Fibroblast of lung (primary cell): ENCODE results near the gene CD320. TPM values are rescaled to one million over a fixed set of nuclear protein-coding genes. Genes with fewer than 3 reads are reported as not detected.

Source experiments
- DNase-seq, 2 donors: peaks; one replicate each; pipeline versions ENCODE4 v3.0.0 to v3.0.0-alpha.2; 2010; ENCODE audit warnings: low read depth in 2 of 2
- H2AFZ ChIP-seq: 2 replicates; pipeline ENCODE4 v1.5.1; 2012; ENCODE audit warnings: low read length, control low read depth, inconsistent platforms
- H3K27ac ChIP-seq: 2 replicates; pipeline ENCODE4 v1.5.1; 2011; ENCODE audit warnings: low read length, control low read depth; ENCODE audit not compliant: insufficient read depth
- H3K27me3 ChIP-seq: 2 replicates; pipeline ENCODE4 v1.5.1; 2011; ENCODE audit warnings: mild to moderate bottlenecking, low read length; ENCODE audit not compliant: control insufficient read depth, insufficient read depth
- H3K36me3 ChIP-seq: 2 replicates; pipeline ENCODE4 v1.5.1; 2011; ENCODE audit warnings: low read length; ENCODE audit not compliant: control insufficient read depth, insufficient read depth
- H3K4me1 ChIP-seq: 2 replicates; pipeline ENCODE4 v1.5.1; 2011; ENCODE audit warnings: low read length; ENCODE audit not compliant: control insufficient read depth, insufficient read depth; ENCODE audit errors: extremely low read depth
- H3K4me2 ChIP-seq: 2 replicates; pipeline ENCODE4 v1.5.1; 2011; ENCODE audit warnings: low read length, control low read depth; ENCODE audit not compliant: insufficient read depth; ENCODE audit errors: extremely low read depth
- H3K4me3 ChIP-seq, 4 experiments: fragments of 200-600 bp in 1 of 4; sonication (generic) in 1 of 4; replicated peaks in 1 of 4; 2 replicates each; pipeline ENCODE4 v1.5.1; 2011 to 2016; ENCODE audit warnings: low read length in 4 of 4, low read depth in 3 of 4, mild to moderate bottlenecking in 3 of 4, control low read depth in 2 of 4, inconsistent platforms in 1 of 4, mixed read lengths in 1 of 4; ENCODE audit not compliant: insufficient read depth in 1 of 4; ENCODE audit errors: control extremely low read depth in 1 of 4
- H3K79me2 ChIP-seq: 2 replicates; pipeline ENCODE4 v1.5.1; 2012; ENCODE audit warnings: mild to moderate bottlenecking, low read length, inconsistent platforms; ENCODE audit not compliant: control insufficient read depth, insufficient read depth
- H3K9ac ChIP-seq: 2 replicates; pipeline ENCODE4 v1.5.1; 2011; ENCODE audit warnings: mild to moderate bottlenecking, low read length, control low read depth; ENCODE audit not compliant: insufficient read depth
- H3K9me3 ChIP-seq: 2 replicates; pipeline ENCODE4 v1.5.1; 2012; ENCODE audit warnings: low read depth, low read length; ENCODE audit not compliant: control insufficient read depth, insufficient read depth
- H4K20me1 ChIP-seq: 2 replicates; pipeline ENCODE4 v1.5.1; 2011; ENCODE audit warnings: low read length; ENCODE audit not compliant: control insufficient read depth, insufficient read depth; ENCODE audit errors: extremely low read depth
- EZH2 ChIP-seq: IDR thresholded peaks from 2 replicates; pipeline ENCODE4 v1.5.1; 2012; ENCODE audit warnings: low read length, control low read depth, mild to moderate bottlenecking; ENCODE audit errors: missing control alignments
- polyA plus RNA-seq, 2 donors: library from polyadenylated mRNA; depleted of rRNA in 1 of 2; stranded (reverse) in 1 of 2; unstranded in 1 of 2; fragments of >200 nt; gene quantifications; 2 replicates each; pipeline ENCODE4 v1.2.1, GENCODE V29; 2011 to 2012; ENCODE audit warnings: missing spikeins in 1 of 2
- total RNA-seq: library from RNA; depleted of rRNA; stranded (reverse); fragments of >200 nt; gene quantifications from 2 replicates; pipeline ENCODE4 v1.2.1, GENCODE V29; 2014
- TF ChIP-seq, protein P1 (sequence below), 2 donors: IDR thresholded peaks in 1 of 2; conservative IDR thresholded peaks in 1 of 2; 1 replicate in 1 of 2; 2 replicates in 1 of 2; pipeline ENCODE4 v1.5.1; 2011 to 2012; ENCODE audit warnings: low read length in 2 of 2, control low read depth in 1 of 2, inconsistent platforms in 1 of 2, low read depth in 1 of 2, mild to moderate bottlenecking in 1 of 2

Gene CD320
- total and polyA plus RNA-seq, 2 donors (not counting 1 experiment from before 2014, with no cell fraction given), result 13.9 to 22.6 TPM

DNA sequence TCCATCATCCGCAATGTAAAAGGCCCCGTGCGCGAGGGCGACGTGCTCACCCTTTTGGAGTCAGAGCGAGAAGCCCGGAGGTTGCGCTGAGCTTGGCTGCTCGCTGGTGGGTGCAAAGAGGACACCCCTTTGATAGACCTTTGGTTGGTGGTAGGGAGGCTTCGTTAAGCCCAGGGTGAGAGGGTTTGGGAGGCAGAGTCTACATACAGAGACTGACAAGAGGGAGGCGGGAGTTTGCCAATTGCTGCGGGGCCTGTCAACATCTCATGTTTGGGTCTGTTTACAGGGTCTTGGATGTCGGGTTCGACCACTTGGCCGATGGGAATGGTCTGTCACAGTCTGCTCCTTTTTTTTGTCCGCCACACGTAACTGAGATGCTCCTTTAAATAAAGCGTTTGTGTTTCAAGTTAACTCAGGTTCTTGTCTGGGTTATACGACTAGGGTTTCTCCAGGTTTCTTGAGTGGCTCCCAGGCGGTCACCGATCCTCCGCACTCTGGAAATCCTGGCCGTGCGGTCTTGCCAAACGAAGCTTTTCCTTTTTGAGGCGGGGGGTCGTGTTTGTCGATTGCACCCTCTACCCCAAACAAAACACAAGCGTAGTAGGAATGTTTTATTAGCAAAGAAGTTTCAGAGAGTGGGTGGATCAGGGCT is 14.0 kb upstream of the CD320 start:
- Histone ChIP-seq H3K27me3 (no peaks in the 10 kb centered on the region), H3K4me1 (peaks cover 11% of the 10 kb centered on the region), H3K4me2 (peak overlapping the region; percentile 99), H3K27ac (peak overlapping the region; percentile 88), H3K9ac (peak overlapping the region; percentile 97), H4K20me1 (no peaks in the 10 kb centered on the region), H3K79me2 (peaks cover 37% of the 10 kb centered on the region), H2AFZ (no peak overlapping the region), H3K36me3 (peaks cover 12% of the 10 kb centered on the region), H3K9me3 (no peaks in the 10 kb centered on the region), H3K4me3 (peak overlapping the region; percentile 86 to 100 (median 96))
- no peak for DNase-seq
- TF ChIP-seq, protein P1, sequence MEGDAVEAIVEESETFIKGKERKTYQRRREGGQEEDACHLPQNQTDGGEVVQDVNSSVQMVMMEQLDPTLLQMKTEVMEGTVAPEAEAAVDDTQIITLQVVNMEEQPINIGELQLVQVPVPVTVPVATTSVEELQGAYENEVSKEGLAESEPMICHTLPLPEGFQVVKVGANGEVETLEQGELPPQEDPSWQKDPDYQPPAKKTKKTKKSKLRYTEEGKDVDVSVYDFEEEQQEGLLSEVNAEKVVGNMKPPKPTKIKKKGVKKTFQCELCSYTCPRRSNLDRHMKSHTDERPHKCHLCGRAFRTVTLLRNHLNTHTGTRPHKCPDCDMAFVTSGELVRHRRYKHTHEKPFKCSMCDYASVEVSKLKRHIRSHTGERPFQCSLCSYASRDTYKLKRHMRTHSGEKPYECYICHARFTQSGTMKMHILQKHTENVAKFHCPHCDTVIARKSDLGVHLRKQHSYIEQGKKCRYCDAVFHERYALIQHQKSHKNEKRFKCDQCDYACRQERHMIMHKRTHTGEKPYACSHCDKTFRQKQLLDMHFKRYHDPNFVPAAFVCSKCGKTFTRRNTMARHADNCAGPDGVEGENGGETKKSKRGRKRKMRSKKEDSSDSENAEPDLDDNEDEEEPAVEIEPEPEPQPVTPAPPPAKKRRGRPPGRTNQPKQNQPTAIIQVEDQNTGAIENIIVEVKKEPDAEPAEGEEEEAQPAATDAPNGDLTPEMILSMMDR (conservative IDR thresholded peaks at IDR 0.05 in 1 of 2, IDR thresholded peaks at IDR 0.05 in 1 of 2; ENCODE audit: low read depth in 1 of 2, low read length in 2 of 2), result no peak
- no peak for TF ChIP-seq EZH2

DNA sequence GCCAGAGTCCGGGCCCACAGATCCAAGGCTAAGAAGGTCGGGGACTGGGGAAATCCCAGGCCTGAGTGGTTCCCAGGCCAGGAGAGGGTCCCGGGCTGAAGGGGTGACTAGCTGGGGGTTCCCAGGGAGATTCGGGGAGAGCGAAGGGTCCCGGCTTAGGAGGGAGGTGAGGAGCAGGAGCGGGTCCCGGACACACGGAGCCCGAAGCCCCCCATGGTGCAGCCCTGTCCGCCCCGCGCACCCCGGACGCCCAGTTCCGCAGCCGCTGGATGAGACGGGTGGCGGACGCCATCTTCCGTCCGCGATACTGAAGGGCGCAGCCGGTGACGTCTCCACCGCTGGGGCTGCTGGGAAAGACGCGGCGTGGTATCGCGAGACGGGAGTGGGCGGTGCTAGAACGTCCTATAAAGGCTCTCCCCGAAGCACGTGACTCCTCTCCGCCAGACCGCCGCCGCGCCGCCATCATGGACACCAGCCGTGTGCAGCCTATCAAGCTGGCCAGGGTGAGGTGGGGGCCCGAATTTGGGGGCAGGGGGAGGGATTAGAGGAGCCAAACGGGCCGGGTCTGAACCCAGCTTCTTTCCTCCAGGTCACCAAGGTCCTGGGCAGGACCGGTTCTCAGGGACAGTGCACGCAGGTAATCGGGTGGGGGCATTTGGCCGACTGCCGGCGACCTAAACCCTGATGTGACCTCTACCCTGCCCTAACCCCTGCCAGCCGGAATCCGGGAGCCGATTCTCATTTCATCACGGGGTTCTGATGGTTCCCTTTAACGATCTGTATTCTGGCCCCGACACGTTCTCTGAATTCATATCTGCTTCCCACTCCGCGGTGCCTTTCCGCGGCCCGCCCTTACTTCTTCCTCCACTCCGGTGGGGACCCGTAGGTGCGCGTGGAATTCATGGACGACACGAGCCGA is 13.2 kb upstream of the CD320 start, which contains the start of the genes NDUFA7 and RPS28:
Gene NDUFA7, minus strand, starts transcription at position 309 of the 919 bp plus-strand sequence. Its CDS starts 17 bp downstream, at position 292.
Gene RPS28, plus strand, starts transcription at position 430 of the 919 bp plus-strand sequence. Its CDS starts 35 bp downstream, at position 465.
- Histone ChIP-seq H3K36me3 (peaks cover 12% of the 10 kb centered on the region), H3K4me1 (peaks cover 11% of the 10 kb centered on the region), H3K4me3 (peak within 1 kb of the TSS; percentile 86 to 100 (median 96)), H3K79me2 (peaks cover 37% of the 10 kb centered on the region), H3K9me3 (no peaks in the 10 kb centered on the region), H3K27ac (peak within 1 kb of the TSS; percentile 88), H2AFZ (peak within 1 kb of the TSS; percentile 51), H3K9ac (peak within 1 kb of the TSS; percentile 97), H3K27me3 (no peaks in the 10 kb centered on the region), H4K20me1 (no peaks in the 10 kb centered on the region), H3K4me2 (peak within 1 kb of the TSS; percentile 99)
- no peak for TF ChIP-seq EZH2
- TF ChIP-seq, protein P1 (conservative IDR thresholded peaks at IDR 0.05 in 1 of 2, IDR thresholded peaks at IDR 0.05 in 1 of 2; ENCODE audit: low read depth in 1 of 2, low read length in 2 of 2), result peak in 1 of 2 donors; percentile 15
- peak; percentile 88 to 96 for DNase-seq

DNA sequence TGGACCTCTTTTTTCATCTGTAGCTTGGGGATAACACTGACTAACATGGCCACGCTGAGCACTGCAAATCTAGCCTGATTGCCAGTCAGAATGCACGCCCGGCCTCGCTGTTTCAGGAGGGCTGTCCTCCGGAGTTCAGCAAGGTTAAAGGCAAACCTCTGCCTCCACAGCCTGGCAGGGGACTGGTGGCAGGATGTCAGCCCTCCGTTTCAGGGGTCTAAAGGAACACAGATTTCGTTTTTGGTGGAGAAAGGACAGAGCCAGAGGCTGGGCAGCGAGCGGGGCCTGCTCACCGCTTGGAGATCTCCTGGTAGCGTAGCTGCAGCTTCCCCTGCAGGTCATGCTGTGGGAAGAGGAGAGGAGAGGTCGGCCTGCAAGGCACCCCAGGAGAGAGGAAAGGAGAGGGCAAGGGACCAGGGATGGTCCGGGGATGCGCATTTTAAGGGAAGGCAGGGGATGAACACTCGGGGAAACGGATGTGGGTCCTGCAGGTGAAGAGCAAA is 12.5 kb upstream of the CD320 start:
- DNase-seq, result no peak
- H3K36me3 ChIP-seq, result peaks cover 12% of the 10 kb centered on the region

More for the DNA sequence above, 12.5 kb upstream of the CD320 start:
- H3K9me3 ChIP-seq, result no peaks in the 10 kb centered on the region
- H3K4me1 ChIP-seq, result peaks cover 11% of the 10 kb centered on the region
- H3K4me2 ChIP-seq, result peak overlapping the region; percentile 98
- H3K9ac ChIP-seq, result peak overlapping the region; percentile 97
- no peak for TF ChIP-seq EZH2
- TF ChIP-seq, protein P1 (conservative IDR thresholded peaks at IDR 0.05 in 1 of 2, IDR thresholded peaks at IDR 0.05 in 1 of 2; ENCODE audit: low read depth in 1 of 2, low read length in 2 of 2), result no peak
- H3K4me3 ChIP-seq, result peak overlapping the region; percentile 86 to 100 (median 96)
- H3K27me3 ChIP-seq, result no peaks in the 10 kb centered on the region
- peak overlapping the region; percentile 17 for H2AFZ ChIP-seq
- peaks cover 37% of the 10 kb centered on the region for H3K79me2 ChIP-seq
- peak overlapping the region; percentile 88 for H3K27ac ChIP-seq
- H4K20me1 ChIP-seq, result no peaks in the 10 kb centered on the region
